ENCODE data around the gene ABHD8.
A peak's percentile ranks its signal among the peaks of the same experiment; 100 is the strongest.

The ABHD8 gene

GRCh38 chr19:17293605-17294004 lies 9.6 kb downstream of the ABHD8 start:
- no peak for TF ChIP-seq CTCF (IDR thresholded peaks at IDR 0.05)

GRCh38 chr19:17292301-17293074 lies 10.7 kb downstream of the ABHD8 start:
- peak; percentile 46; the same call in 1 of the 2 replicates for TF ChIP-seq CTCF (IDR thresholded peaks at IDR 0.05)

GRCh38 chr19:17289489-17289888 lies 13.7 kb downstream of the ABHD8 start:
- no peak for TF ChIP-seq CTCF (IDR thresholded peaks at IDR 0.05)

GRCh38 chr19:17286752-17287151 lies 16.5 kb downstream of the ABHD8 start:
- no peak for TF ChIP-seq CTCF (IDR thresholded peaks at IDR 0.05)

GRCh38 chr19:17286263-17286662 lies 17.0 kb downstream of the ABHD8 start:
- no peak for TF ChIP-seq CTCF (IDR thresholded peaks at IDR 0.05)

GRCh38 chr19:17285415-17286135 lies 17.6 kb downstream of the ABHD8 start:
- no peak for TF ChIP-seq CTCF (IDR thresholded peaks at IDR 0.05)

GRCh38 chr19:17283504-17283996 lies 19.7 kb downstream of the ABHD8 start:
- TF ChIP-seq CTCF (IDR thresholded peaks at IDR 0.05): no peak
